Posterior cingulate gyrus (tissue), 11 donors: ENCODE results near the gene EFS.
"Not testable (repeated sequence)": the region's sequence is repeated elsewhere in the genome, so short reads cannot be mapped to it uniquely, and the experiment has no call there.

Experiments
- DNase-seq, 10 donors: peaks; one replicate each; pipeline versions ENCODE4 v3.0.0 to v3.0.0-alpha.2; 2020 to 2021; ENCODE audit warnings: mixed read lengths in 3 of 10
- intact Hi-C: fragments of 100-400 bp; cut with DNase I; formaldehyde crosslinking; loops from one replicate; pipeline ENCODE4 v1.15.1; 2023

EFS gene

DNA sequence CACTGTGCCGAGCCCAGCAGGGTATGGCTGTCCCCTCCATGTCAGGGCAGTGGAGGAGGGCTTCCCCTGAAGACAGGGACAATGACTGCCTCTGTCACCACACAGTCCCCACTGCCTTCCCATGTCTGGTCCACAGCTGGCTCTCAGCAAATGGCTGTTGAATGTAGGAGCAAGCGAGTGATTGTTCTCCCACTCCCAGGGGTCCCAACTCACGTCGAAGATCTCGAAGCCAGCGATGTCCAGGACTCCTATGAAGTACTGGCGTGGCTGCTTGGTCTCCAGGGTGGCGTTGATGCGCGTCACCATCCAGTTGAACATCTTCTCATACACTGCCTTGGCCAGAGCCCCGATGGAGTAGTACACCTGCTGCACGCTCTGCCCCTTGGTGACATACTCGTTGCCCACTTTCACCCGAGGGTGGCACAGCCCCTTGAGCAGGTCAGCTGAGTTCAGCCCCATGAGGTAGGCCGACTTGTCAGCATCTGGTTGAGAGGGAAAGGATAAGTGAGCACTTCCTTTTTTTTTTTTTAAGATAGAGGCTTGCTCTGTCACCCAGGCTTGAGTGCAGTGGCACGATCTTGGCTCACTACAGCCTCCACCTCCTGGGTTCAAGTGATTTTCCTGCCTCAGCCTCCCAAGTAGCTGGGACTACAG lies 35.7 kb upstream of the EFS start:
- DNase-seq: peak in 2 of 10 donors; percentile 60 to 68
- intact Hi-C loops: not testable (repeated sequence)

DNA sequence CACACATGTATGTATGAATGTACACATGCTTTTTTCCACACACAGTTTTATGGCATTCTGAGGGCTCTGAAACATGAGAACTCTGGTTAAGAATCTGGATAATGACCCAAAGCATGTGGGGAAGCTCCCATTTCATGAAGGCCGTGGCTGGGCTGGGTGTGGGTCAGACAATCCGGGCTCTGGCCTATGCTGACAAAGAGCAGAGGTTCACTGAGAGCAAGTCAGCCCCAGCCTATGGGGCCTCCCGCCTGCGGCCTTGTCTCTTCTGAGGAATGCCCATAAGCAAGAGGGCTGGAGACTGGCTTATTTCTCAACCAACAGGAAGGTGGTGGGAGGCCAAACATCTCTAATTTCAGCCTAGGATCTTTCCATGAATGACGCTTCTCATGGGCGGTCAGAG lies 34.6 kb upstream of the EFS start:
- intact Hi-C loops: no loop called here
- peak in 2 of 10 donors; percentile 27 to 71 for DNase-seq

DNA sequence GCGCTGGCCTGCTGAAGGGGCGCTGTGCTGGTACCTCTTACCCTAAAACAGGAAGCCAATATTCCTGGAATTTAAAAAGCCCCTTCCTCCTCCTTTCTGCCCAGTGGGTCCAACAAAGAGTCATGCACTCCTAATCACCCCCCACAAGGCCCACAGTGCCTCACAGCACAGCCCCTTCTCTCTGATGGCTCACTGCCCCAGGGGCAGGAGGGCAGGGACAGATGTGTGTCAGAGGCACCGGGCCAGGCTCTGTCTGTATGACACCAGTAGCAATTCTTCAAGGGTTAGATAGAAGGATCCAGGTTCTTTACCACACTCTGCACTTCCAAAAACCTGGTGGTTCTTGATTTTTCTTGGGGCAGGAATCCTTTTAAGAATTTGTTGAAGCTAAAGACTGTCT lies 34.2 kb upstream of the EFS start:
- peak in 2 of 10 donors; percentile 42 to 69 for DNase-seq
- intact Hi-C loops: no loop called here

DNA sequence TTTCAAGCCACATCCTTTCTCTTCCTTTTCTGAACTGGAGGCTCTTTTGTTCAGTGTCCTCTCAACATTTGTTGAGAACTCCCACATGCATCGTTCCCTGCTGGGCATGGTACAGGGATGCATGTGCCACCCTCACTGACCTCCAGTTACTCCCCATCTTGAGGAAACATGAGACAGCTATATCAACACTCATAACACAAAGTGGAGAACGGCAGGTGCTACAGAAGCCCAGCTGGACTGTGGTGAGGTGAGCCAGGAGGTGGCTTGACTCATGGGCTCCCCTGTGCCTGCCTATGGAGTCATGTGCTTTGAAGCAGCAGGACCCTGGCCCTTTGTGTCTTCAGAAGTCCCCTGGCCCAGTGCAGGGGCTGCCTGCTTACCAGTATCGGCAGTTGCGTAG lies 33.4 kb upstream of the EFS start:
- peak in 1 of 10 donors; percentile 24 for DNase-seq
- intact Hi-C loops: no loop called here

GRCh38 chr14:23396781-23397407 lies 31.9 kb upstream of the EFS start:
- DNase-seq: peak in 3 of 10 donors; percentile 6 to 57 (median 44)
- intact Hi-C loops: no loop called here

- intact Hi-C loops: no loop called here
- DNase-seq: peak in 3 of 10 donors; percentile 25 to 57 (median 53)
Measured at GRCh38 chr14:23396126-23396525, 31.2 kb upstream of the EFS start.

- intact Hi-C loops: no loop called here
- DNase-seq: peak in 2 of 10 donors; percentile 5 to 34
Measured at GRCh38 chr14:23392613-23393012, 27.6 kb upstream of the EFS start.

DNA sequence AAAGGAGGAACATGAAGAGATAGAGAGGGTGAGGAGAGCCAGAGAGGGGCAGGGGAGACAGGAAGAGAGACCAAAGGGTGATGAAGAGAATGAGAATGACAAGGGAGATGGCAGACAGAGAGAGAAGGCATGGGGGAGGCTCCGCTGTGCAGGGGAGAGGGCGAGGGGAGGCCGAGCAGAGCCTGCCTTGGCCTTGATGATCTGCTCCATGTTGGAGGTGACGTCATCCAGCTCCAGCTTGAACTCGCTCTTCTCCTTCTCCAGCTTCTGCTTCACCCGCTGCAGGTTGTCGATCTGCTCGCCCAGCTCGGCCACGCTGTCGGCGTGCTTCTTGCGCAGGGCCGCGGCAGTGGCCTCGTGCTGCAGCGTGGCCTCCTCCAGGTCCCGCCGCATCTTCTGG lies 24.9 kb upstream of the EFS start:
- DNase-seq, intact Hi-C loops: not testable (repeated sequence)

DNA sequence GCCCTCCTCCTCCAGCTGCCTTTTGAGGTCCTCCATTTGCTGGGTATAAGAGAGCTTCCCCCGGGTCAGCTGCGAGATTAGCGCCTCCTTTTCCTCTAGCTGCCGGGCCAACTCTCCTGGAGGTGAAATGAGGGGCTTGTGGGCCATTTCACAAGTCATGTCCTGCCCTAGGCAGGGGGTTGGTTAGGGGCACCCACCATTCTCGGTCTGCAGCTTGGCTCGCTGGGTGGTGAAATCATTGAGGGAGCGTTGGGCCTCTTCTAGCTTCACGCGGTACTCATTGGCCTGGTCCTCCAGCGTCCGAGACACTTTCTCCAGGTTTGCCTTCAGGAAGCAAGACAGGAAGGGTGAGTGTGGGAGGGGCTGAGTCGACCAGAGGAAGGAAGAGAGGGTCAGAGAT lies 24.4 kb upstream of the EFS start:
- peak in 2 of 10 donors; percentile 52 to 75 for DNase-seq
- intact Hi-C loops: no loop called here

DNA sequence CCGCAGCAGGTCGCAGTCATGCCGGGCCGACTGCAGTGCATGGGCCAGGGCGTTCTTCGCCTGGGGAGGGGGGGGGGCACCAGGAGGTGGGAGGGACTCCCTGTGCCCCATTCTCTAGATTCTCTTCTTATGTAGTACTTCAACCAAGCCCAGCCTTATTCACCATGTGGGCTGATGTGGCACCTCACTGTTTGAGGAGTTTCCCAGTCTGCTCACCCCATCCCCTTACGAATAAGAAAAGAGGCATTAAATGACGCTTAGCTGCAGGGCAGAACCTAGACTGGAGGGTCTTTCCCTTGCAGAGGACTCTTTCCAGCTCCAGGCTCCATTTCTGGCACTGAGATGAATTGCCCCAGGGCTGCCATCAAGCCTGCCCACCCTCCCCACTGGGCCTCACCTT lies 24.0 kb upstream of the EFS start:
- intact Hi-C loops: no loop called here
- DNase-seq: peak in 1 of 10 donors; percentile 10

GRCh38 chr14:23387916-23388882 lies 23.2 kb upstream of the EFS start:
- intact Hi-C loops: no loop called here
- peak in 2 of 10 donors; percentile 72 to 77 for DNase-seq

DNA sequence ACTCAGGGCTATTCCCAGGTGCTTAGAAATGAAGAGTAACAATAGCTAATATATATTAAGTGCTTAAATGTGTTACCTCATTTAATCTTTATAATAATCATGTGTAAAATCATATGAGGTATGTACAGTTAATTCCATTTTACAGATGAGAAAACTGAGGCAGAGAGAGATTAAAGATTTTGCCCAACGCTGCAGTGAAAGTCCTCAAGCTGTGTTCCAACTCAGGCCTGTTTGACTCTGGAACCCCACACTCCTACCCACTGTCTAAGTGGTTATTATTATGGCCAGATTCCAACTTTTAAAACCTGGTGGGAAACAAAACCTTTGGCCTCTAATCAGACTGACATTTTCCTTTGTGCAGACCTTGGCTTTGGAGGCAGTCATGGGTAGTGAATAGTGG lies 22.0 kb upstream of the EFS start:
- intact Hi-C loops: no loop called here
- DNase-seq: peak in 2 of 10 donors; percentile 2 to 16

DNA sequence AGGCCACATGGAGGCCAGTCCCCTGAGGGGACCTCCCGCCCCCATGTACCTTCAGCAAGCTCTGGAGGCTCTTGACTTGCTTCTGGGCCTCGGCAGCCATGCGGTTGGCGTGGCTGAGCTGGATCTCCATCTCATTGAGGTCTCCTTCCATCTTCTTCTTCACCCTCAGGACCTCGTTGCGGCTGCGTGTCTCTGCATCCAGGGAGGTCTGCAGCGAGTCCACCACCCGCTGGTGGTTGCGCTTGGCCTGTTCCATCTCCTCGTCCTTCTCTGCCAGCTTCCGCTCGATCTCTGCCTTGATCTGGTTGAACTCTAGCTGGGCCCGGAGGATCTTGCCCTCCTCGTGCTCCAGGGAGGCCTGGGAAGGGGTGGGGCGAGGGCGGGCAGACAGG lies 21.3 kb upstream of the EFS start:
- intact Hi-C loops: not testable (repeated sequence)
- DNase-seq: peak in 1 of 10 donors; percentile 38

GRCh38 chr14:23385642-23386265 lies 20.8 kb upstream of the EFS start:
- peak in 3 of 10 donors; percentile 63 to 81 (median 67) for DNase-seq
- intact Hi-C loops: no loop called here

GRCh38 chr14:23385244-23385641 lies 20.3 kb upstream of the EFS start:
- no peak for DNase-seq
- intact Hi-C loops: no loop called here

DNA sequence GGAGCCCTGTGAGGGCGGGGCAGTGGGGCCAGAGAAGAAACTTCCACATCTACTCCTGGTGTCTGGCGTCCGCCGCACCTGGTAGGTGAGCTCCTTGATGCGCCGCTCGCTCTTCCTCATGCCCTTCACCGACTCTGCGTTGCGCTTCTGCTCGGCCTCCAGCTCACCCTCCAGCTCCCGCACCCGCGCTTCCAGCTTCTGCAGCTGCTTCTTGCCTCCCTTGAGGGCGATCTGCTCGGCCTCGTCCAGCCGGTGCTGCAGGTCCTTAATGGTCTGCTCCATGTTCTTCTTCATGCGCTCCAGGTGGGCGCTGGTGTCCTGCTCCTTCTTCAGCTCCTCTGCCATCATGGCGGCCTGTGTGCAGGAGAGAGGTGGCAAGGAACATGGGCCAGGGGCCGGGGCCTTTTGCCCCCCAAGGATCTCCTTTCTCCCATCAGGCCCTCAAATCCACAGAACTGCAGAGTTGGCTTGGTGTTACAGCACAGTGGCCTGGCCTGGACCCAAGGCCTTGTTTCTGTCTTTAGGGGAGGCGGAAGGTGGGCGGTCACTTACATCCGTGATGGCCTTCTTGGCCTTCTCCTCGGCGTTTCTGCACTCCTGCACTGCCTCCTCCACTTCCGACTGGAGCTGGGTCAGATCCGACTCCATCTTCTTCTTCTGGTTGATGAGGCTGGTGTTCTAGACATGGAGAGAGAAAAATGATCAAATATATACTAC lies 19.6 kb upstream of the EFS start:
- DNase-seq: peak in 2 of 10 donors; percentile 44 to 72
- intact Hi-C loops: loop anchor here (5.0 kb wide), 1 partner anchor 83 kb away; the partner anchor contains the start of gene NGDN

DNA sequence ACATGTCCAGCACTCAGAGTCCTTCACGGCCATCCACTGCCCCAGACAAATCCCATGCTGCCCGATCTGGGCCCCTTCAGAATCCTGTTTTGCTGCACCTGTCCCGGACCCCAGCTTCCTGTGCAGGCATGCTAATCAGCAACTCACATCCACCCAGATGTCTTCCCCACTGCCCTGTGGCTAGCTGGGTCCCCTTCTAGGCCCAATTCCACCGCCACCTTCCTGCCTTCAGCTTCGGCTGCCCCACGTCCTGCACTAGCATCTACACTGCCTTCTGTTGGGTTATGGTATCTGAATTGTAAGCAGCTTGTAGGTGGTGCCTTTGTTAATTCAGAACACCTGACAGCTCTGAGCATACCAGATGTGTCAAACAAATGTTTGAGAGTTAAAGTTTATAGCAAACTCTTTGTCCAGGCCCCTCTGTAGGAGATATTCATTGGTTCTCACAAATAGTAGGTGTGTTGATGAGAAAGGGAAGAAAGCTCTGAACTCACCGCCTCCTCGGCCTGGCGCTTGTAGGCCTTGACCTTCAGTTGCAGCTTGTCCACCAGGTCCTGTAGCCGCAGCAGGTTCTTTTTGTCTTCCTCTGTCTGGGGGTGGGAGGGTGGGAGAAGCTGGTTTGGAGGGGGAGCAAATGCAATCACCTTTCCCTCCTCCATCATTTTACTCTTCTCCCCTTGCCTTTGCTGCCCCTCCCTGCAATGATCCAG lies 17.9 kb upstream of the EFS start:
- peak in 2 of 10 donors; percentile 53 to 54 for DNase-seq
- intact Hi-C loops: loop anchor here (5.0 kb wide), 1 partner anchor 84 kb away; the partner anchor contains the start of gene NGDN

- peak in 2 of 10 donors; percentile 43 to 62 for DNase-seq
- intact Hi-C loops: loop anchor here (5.0 kb wide), 1 partner anchor 85 kb away; the partner anchor contains the start of gene NGDN
Measured at GRCh38 chr14:23382276-23382675, 17.3 kb upstream of the EFS start.

- intact Hi-C loops: loop anchor here (5.0 kb wide), 1 partner anchor 85 kb away; the partner anchor contains the start of gene NGDN
- DNase-seq: peak in 2 of 10 donors; percentile 9 to 39
Measured at GRCh38 chr14:23381871-23382270, 16.9 kb upstream of the EFS start.
